HepG2 (cell line): Measurements from ENCODE around the gene NOS1AP.

Experiments
- BHLHE40 ChIP-seq: IDR thresholded peaks from 2 replicates; pipeline ENCODE4 v1.6.1; 2011; ENCODE audit warnings: low read length, improper control_type of control experiment
- CTCF ChIP-seq: sonication (generic); formaldehyde crosslinking; IDR thresholded peaks from 2 replicates; pipeline ENCODE4 v1.5.0; 2020; ENCODE audit warnings: mild to moderate bottlenecking, missing genetic modification reagents, moderate library complexity
- DZIP1 ChIP-seq: sonication (generic); formaldehyde crosslinking; IDR thresholded peaks from 2 replicates; pipeline ENCODE4 v1.5.0; 2020; ENCODE audit warnings: mild to moderate bottlenecking, missing genetic modification reagents
- IRF2 ChIP-seq: IDR thresholded peaks from 2 replicates; pipeline ENCODE4 v1.6.1; 2018; ENCODE audit warnings: missing genetic modification reagents, missing compliant biosample characterization
- JUNB ChIP-seq: sonication (generic); formaldehyde crosslinking; IDR thresholded peaks from 2 replicates; pipeline ENCODE4 v1.8.0; 2022; ENCODE audit warnings: missing genetic modification reagents, mild to moderate bottlenecking, borderline replicate concordance
- LCORL ChIP-seq, 2 experiments: fragments of 450-650 bp in 1 of 2; sonication (generic) in 1 of 2; formaldehyde crosslinking in 1 of 2; IDR thresholded peaks; 2 replicates each; pipeline versions ENCODE4 v1.5.0 to v1.6.1; 2017 to 2020; ENCODE audit warnings: antibody characterized with exemption in 1 of 2, missing genetic modification reagents in 1 of 2

GRCh38 chr1:162310337-162310736, 240.8 kb downstream of the NOS1AP start:
- TF ChIP-seq BHLHE40 (no peak), DZIP1 (no peak), JUNB (no peak), IRF2 (no peak), CTCF (CRISPR knock-in tag) (no peak), LCORL (IDR thresholded peaks at IDR 0.05) (no peak), LCORL (CRISPR knock-in tag; IDR thresholded peaks at IDR 0.05) (no peak)
